HepG2 (cell line): ENCODE results near the gene MXRA7. TPM values are rescaled to one million over a fixed set of nuclear protein-coding genes. Genes with fewer than 3 reads are reported as not detected.

Experiments
- BCL6 ChIP-seq: IDR thresholded peaks from 2 replicates; pipeline ENCODE4 v1.6.1; 2016; ENCODE audit warnings: missing genetic modification reagents, missing compliant biosample characterization
- GMEB2 ChIP-seq: IDR thresholded peaks from 2 replicates; pipeline ENCODE4 v1.6.1; 2016; ENCODE audit warnings: missing biosample characterization, missing genetic modification reagents, low read depth
- IRF2 ChIP-seq: IDR thresholded peaks from 2 replicates; pipeline ENCODE4 v1.6.1; 2018; ENCODE audit warnings: missing genetic modification reagents, missing compliant biosample characterization
- KMT2A ChIP-seq: sonication (generic); formaldehyde crosslinking; IDR thresholded peaks from 2 replicates; pipeline ENCODE4 v1.4.0; 2020; ENCODE audit warnings: missing genetic modification reagents
- MAX ChIP-seq: IDR thresholded peaks from 2 replicates; pipeline ENCODE4 v1.6.1; 2012; ENCODE audit warnings: inconsistent platforms
- NFIC ChIP-seq: IDR thresholded peaks from 2 replicates; pipeline ENCODE4 v1.6.1; 2012; ENCODE audit warnings: mild to moderate bottlenecking, low read length, inconsistent platforms
- PAF1 ChIP-seq: IDR thresholded peaks from 2 replicates; pipeline ENCODE4 v1.6.1; 2016; ENCODE audit warnings: missing genetic modification reagents, missing compliant biosample characterization
- POLR2A ChIP-seq, 2 experiments: IDR thresholded peaks; 2 replicates each; pipeline ENCODE4 v1.6.1; 2011; ENCODE audit warnings: low read depth in 2 of 2, low read length in 2 of 2, mild to moderate bottlenecking in 1 of 2, moderate library complexity in 1 of 2; ENCODE audit not compliant: insufficient read depth in 1 of 2
- STAG1 ChIP-seq: sonication (generic); formaldehyde crosslinking; IDR thresholded peaks from 2 replicates; pipeline ENCODE4 v1.4.0; 2020; ENCODE audit warnings: missing genetic modification reagents
- ZBTB10 ChIP-seq: sonication (generic); formaldehyde crosslinking; IDR thresholded peaks from 2 replicates; pipeline ENCODE4 v1.4.0; 2020; ENCODE audit warnings: missing genetic modification reagents, borderline replicate concordance
- ZFP36L1 ChIP-seq: sonication (generic); formaldehyde crosslinking; IDR thresholded peaks from 2 replicates; pipeline ENCODE4 v1.8.0; 2022; ENCODE audit warnings: mild to moderate bottlenecking, missing genetic modification reagents, moderate library complexity
- ZNF280D ChIP-seq: sonication (generic); formaldehyde crosslinking; IDR thresholded peaks from 2 replicates; pipeline ENCODE4 v1.5.1; 2020; ENCODE audit warnings: mild to moderate bottlenecking, missing genetic modification reagents
- ZNF331 ChIP-seq: sonication (generic); formaldehyde crosslinking; IDR thresholded peaks from 2 replicates; pipeline ENCODE4 v1.4.0; 2020; ENCODE audit warnings: missing genetic modification reagents
- ZNF44 ChIP-seq: sonication (generic); formaldehyde crosslinking; IDR thresholded peaks from 2 replicates; pipeline ENCODE4 v1.5.1; 2020; ENCODE audit warnings: mild to moderate bottlenecking, missing genetic modification reagents
- ZNF615 ChIP-seq: sonication (generic); formaldehyde crosslinking; IDR thresholded peaks from 2 replicates; pipeline ENCODE4 v1.5.0; 2020; ENCODE audit warnings: mild to moderate bottlenecking, missing genetic modification reagents, borderline replicate concordance
- ZNF879 ChIP-seq: sonication (generic); formaldehyde crosslinking; IDR thresholded peaks from 2 replicates; pipeline ENCODE4 v1.8.1; 2023; ENCODE audit warnings: missing genetic modification reagents
- polyA plus RNA-seq, 8 experiments: library from polyadenylated mRNA; depleted of rRNA in 3 of 8; stranded (reverse) in 7 of 8; unstranded in 1 of 8; fragments of >200 nt; fragmentation: Illumina TruSeq in 4 of 8; extraction: Trizol in 4 of 8; gene quantifications; 2 replicates each; pipeline versions ENCODE4 v1.2.1 to v1.2.3, GENCODE V29; 2011 to 2016; ENCODE audit warnings: low read depth in 4 of 8, missing spikeins in 1 of 8, mixed read lengths in 1 of 8; ENCODE audit not compliant: insufficient read depth in 1 of 8
- total RNA-seq, 5 experiments: library from RNA; depleted of rRNA; stranded (reverse); fragments of >200 nt; fragmentation: Illumina TruSeq; extraction: Trizol; gene quantifications; 2 replicates each; pipeline ENCODE4 v1.2.3, GENCODE V29; 2016; ENCODE audit warnings: low read depth in 1 of 5

Gene MXRA7
- total and polyA plus RNA-seq, 2 of the 13 experiments (the other 11 are each of a cell fraction or from before 2014, with no cell fraction given) = 44.8 to 112 TPM

- TF ChIP-seq STAG1 (CRISPR knock-in tag) (0 out of 2 replicates have a peak, but pooled peaks have one; percentile 9), ZNF280D (CRISPR knock-in tag) (peak; percentile 41; the same call in 1 of the 2 replicates), BCL6 (peak; percentile 20; the same call in 1 of the 2 replicates), ZNF331 (CRISPR knock-in tag) (0 out of 2 replicates have a peak, but pooled peaks have one; percentile 11), POLR2A (IDR thresholded peaks at IDR 0.05; ENCODE audit: insufficient read depth in 1 of 2, low read depth in 2 of 2, low read length in 2 of 2) (peak in 1 of 2 experiments; percentile 42; a peak in 2 of 4 replicates), ZNF44 (no peak), ZFP36L1 (CRISPR knock-in tag) (no peak), ZNF879 (CRISPR knock-in tag) (no peak), ZNF615 (no peak), PAF1 (CRISPR knock-in tag) (peak; percentile 34; the same call in 1 of the 2 replicates), NFIC (0 out of 2 replicates have a peak, but pooled peaks have one; percentile 2), ZBTB10 (CRISPR knock-in tag) (0 out of 2 replicates have a peak, but pooled peaks have one; percentile 19), GMEB2 (CRISPR knock-in tag) (no peak), MAX (peak; percentile 64; the same call in 1 of the 2 replicates), KMT2A (CRISPR knock-in tag) (peak; percentile 49; the same call in 1 of the 2 replicates), IRF2 (CRISPR knock-in tag) (0 out of 2 replicates have a peak, but pooled peaks have one; percentile 25)
Observed at GRCh38 chr17:76735006-76735405, 24.2 kb upstream of the MXRA7 start (continued).
